Common myeloid progenitor, CD34-positive (primary cell): ENCODE data around the gene OR4C11. TPM values are rescaled to one million over a fixed set of nuclear protein-coding genes. Genes with fewer than 3 reads are reported as not detected.

ENCODE experiments used
- CTCF ChIA-PET: fragments of 350-600 bp; sonication (Branson Sonifier 250); formaldehyde crosslinking; loops from one replicate; lab custom pipeline; 2021; ENCODE audit warnings: antibody characterized with exemption; lab: Charles Lee
- POLR2A ChIA-PET: fragments of 350-600 bp; sonication (Branson Sonifier 250); formaldehyde crosslinking; loops from one replicate; lab custom pipeline; 2021; ENCODE audit warnings: antibody characterized with exemption; lab: Charles Lee
- DNase-seq, 3 donors: peaks; one replicate each; pipeline versions ENCODE4 v3.0.0 to v3.0.0-alpha.2; 2013
- H3K27ac ChIP-seq, 2 experiments: 1 replicate in 1 of 2; 2 replicates in 1 of 2; pipeline ENCODE4 v1.7.0; 2013; ENCODE audit warnings: inconsistent platforms in 2 of 2, low read length in 2 of 2, mild to moderate bottlenecking in 2 of 2, low read depth in 1 of 2, moderate library complexity in 1 of 2; ENCODE audit not compliant: severe bottlenecking in 2 of 2, insufficient read depth in 1 of 2, poor library complexity in 1 of 2
- H3K27me3 ChIP-seq, 5 experiments: replicated peaks in 2 of 5; 1 replicate in 3 of 5; 2 replicates in 2 of 5; pipeline versions ENCODE4 v1.6.1 to v1.7.0; 2013; ENCODE audit warnings: low read length in 4 of 5, mild to moderate bottlenecking in 2 of 5, moderate library complexity in 2 of 5, inconsistent platforms in 1 of 5; ENCODE audit not compliant: insufficient read depth in 5 of 5, control insufficient read depth in 4 of 5
- H3K36me3 ChIP-seq, 4 experiments: 1 replicate in 2 of 4; 2 replicates in 2 of 4; pipeline versions ENCODE4 v1.6.1 to v1.7.0; 2013; ENCODE audit warnings: low read length in 3 of 4, control low read depth in 1 of 4, mild to moderate bottlenecking in 1 of 4; ENCODE audit not compliant: control insufficient read depth in 4 of 4, insufficient read depth in 4 of 4
- H3K4me1 ChIP-seq, 4 experiments: 1 replicate in 3 of 4; 2 replicates in 1 of 4; pipeline versions ENCODE4 v1.6.1 to v1.7.1; 2013; ENCODE audit warnings: low read length in 3 of 4, mild to moderate bottlenecking in 3 of 4, control low read depth in 1 of 4, inconsistent platforms in 1 of 4, moderate library complexity in 1 of 4; ENCODE audit not compliant: control insufficient read depth in 4 of 4, insufficient read depth in 4 of 4; ENCODE audit errors: control extremely low read depth in 1 of 4
- H3K4me3 ChIP-seq, 7 experiments: 1 replicate in 4 of 7; 2 replicates in 3 of 7; pipeline versions ENCODE4 v1.5.1 to v1.7.0; 2013; ENCODE audit warnings: mild to moderate bottlenecking in 7 of 7, low read length in 6 of 7, moderate library complexity in 6 of 7, inconsistent platforms in 2 of 7, low read depth in 2 of 7, control low read depth in 1 of 7; ENCODE audit not compliant: insufficient read depth in 4 of 7, control insufficient read depth in 1 of 7; ENCODE audit errors: extremely low read depth in 1 of 7
- H3K9me3 ChIP-seq, 5 experiments: 1 replicate in 4 of 5; 2 replicates in 1 of 5; pipeline versions ENCODE4 v1.6.1 to v1.7.1; 2013; ENCODE audit warnings: low read length in 4 of 5, mild to moderate bottlenecking in 2 of 5, inconsistent platforms in 1 of 5, low read depth in 1 of 5, moderate library complexity in 1 of 5; ENCODE audit not compliant: control insufficient read depth in 4 of 5, insufficient read depth in 2 of 5; ENCODE audit errors: control extremely low read depth in 1 of 5
- WGBS: methylation state at CpG from one replicate; pipeline ENCODE4 v1.1.5; 2013; ENCODE audit not compliant: insufficient coverage; 5-methylcytosine and 5-hydroxymethylcytosine counted together
- polyA plus RNA-seq: library from polyadenylated mRNA; unstranded; fragments of 120-200 nt; gene quantifications from one replicate; pipeline ENCODE4 v1.2.1, GENCODE V29; 2013

Gene OR4C11, protein sequence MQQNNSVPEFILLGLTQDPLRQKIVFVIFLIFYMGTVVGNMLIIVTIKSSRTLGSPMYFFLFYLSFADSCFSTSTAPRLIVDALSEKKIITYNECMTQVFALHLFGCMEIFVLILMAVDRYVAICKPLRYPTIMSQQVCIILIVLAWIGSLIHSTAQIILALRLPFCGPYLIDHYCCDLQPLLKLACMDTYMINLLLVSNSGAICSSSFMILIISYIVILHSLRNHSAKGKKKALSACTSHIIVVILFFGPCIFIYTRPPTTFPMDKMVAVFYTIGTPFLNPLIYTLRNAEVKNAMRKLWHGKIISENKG
- not detected for polyA plus RNA-seq

DNA sequence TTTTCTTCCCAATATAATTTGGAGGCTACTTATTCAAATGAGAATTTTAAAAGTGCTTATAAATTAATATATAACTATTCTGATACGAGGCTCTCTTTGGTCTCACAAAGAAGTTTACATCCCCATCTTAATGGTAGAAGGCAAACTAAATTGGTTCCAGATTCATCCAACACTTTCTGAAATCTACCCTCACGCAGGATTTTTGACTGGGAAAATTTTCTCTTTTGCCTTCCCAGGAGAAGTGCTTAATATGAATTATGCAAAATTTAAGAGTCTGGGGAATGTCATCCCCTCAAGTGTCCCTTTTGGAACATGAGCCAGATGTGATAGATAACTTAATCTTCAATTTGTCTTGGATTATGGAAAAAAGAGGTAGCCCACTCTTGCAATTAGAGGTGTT lies at the start of gene OR4C11:
Gene OR4C11 (minus strand): TSS at position 101 of the 400 bp plus-strand sequence. CDS start 3,272 bp downstream, outside the sequence.
- H3K9me3 ChIP-seq = no peaks in the 10 kb centered on the region
- POLR2A ChIA-PET = no interaction called here
- CTCF ChIA-PET = no interaction called here
- no peaks in the 10 kb centered on the region for H3K4me1 ChIP-seq
- no peak within 1 kb of the TSS for H3K27ac ChIP-seq
- no peak within 1 kb of the TSS for H3K4me3 ChIP-seq
- no peaks in the 10 kb centered on the region for H3K27me3 ChIP-seq
- DNase-seq = no peak
- WGBS = no CpG with 5 or more reads among the region's 2 CpGs
- H3K36me3 ChIP-seq = no peaks in the 10 kb centered on the region

DNA sequence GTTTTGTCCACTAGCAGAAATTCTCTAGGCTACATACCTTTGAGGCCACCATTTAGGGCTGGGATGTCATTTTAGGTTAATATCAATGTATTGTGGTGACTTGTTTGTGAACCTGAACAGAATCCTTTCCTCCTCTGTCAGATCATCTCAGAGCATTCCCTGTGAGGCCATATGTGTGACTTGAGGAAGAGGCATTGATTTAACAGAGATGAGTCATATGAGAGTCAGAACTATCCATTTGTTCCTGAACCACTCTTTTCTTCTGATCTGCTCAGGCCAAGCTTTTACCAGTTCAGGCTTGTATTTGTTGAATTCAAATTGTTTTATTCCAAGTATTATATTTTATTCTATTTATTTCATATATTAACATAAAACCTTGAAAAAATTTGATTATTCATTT lies 47.7 kb upstream of the OR4C11 start:
- Histone ChIP-seq H3K27ac (no peak overlapping the region), H3K36me3 (no peaks in the 10 kb centered on the region), H3K4me1 (no peaks in the 10 kb centered on the region), H3K27me3 (no peaks in the 10 kb centered on the region), H3K9me3 (no peaks in the 10 kb centered on the region), H3K4me3 (no peak overlapping the region)
- DNase-seq = no peak
- POLR2A ChIA-PET = no interaction called here
- CTCF ChIA-PET = no interaction called here

DNA sequence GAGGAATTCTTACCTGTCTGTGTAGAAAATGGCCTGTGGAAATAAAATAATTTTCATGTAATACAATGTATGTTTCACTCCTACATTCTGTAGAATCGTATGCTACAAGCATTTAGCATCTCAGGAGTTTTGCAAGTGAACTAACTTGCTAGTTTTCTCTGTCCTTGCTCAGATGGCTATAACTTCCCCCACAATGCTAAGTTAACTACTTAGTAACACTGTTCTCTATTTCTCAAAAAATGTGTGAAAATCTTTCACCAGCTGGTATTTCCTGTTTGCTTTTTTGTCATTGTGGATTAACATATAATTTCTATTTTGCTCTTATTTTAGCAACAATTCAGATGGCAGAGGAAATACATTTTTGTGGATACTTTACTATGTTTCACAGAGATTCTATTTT lies 45.1 kb upstream of the OR4C11 start:
- H3K4me3 ChIP-seq = no peak overlapping the region
- no peaks in the 10 kb centered on the region for H3K4me1 ChIP-seq
- no peaks in the 10 kb centered on the region for H3K27me3 ChIP-seq
- POLR2A ChIA-PET = no interaction called here
- H3K9me3 ChIP-seq = no peaks in the 10 kb centered on the region
- no peak for DNase-seq
- no CpG with 5 or more reads among the region's 1 CpG for WGBS
- no peaks in the 10 kb centered on the region for H3K36me3 ChIP-seq
- CTCF ChIA-PET = no interaction called here
- no peak overlapping the region for H3K27ac ChIP-seq

DNA sequence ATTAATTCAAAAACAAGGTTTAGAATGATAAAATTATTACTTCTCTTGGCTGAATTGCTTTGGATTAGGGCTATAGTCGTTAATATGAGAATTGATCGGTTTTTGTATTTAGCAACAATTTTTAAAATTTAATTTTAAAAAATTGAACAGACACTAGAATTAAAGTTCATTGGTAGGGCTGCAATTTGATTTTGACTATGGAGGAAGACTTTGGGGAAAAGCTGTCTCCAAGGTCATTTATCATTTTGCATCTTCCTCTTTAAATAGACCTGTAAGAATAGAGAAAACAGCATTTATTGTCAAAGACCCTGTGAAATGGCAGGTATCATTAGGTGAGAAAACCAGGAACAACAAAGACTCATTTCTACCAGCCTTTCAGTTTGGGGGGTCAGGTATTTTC lies 40.6 kb upstream of the OR4C11 start, which contains the start of gene OR4S2:
Gene OR4S2 (plus strand): TSS at position 301 of the 400 bp plus-strand sequence. CDS start 2,577 bp downstream, outside the sequence.
- H3K27me3 ChIP-seq = no peaks in the 10 kb centered on the region
- H3K27ac ChIP-seq = no peak within 1 kb of the TSS
- no peaks in the 10 kb centered on the region for H3K4me1 ChIP-seq
- no peaks in the 10 kb centered on the region for H3K36me3 ChIP-seq
- no peak for DNase-seq
- WGBS = no CpG with 5 or more reads among the region's 2 CpGs
- POLR2A ChIA-PET = no interaction called here
- H3K4me3 ChIP-seq = no peak within 1 kb of the TSS
- CTCF ChIA-PET = no interaction called here
- no peaks in the 10 kb centered on the region for H3K9me3 ChIP-seq

DNA sequence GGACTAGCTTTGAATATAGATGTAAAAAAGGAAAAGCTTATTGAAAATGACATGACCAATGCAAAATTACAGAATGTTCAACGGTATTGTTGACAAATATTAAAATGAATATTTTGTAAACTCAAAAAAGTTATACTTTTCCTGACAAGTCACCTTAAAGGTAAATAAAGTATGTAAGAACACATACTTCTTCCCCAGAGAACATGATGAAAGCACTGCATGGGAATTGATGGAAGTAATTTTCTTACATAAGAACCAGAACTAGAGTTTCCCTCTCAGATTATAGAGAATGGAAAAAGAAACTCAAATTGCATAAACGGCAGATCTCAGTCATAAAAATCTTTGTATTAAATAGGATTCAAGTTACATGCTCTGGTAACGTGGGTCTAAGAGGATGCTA lies 27.4 kb upstream of the OR4C11 start, which contains the start of gene OR4P4:
Gene OR4P4 (plus strand): TSS at position 301 of the 400 bp plus-strand sequence.
- POLR2A ChIA-PET = no interaction called here
- Histone ChIP-seq H3K9me3 (no peaks in the 10 kb centered on the region), H3K4me1 (no peaks in the 10 kb centered on the region), H3K36me3 (no peaks in the 10 kb centered on the region), H3K27ac (no peak within 1 kb of the TSS), H3K27me3 (no peaks in the 10 kb centered on the region), H3K4me3 (no peak within 1 kb of the TSS)
- CTCF ChIA-PET = no interaction called here
- WGBS = no CpG with 5 or more reads among the region's 3 CpGs
- no peak for DNase-seq

DNA sequence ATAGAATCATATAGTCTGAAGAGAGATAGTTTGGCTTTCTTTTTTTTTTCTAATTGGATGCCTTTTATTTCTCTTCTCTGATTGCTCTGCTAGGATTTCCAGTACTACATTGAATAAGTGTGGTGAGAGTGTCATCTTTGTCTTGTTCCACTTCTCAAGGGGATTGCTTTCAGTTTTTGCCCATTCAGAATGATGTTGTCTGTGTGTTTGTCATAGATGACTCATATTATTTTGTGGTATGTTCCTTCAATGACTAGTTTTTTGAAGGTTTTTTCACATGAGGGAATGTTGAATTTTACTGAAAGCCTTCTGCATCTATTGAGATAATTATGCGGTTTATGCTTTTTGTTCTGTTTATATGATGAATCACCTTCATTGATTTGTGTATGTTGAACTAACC lies 17.1 kb upstream of the OR4C11 start:
- H3K9me3 ChIP-seq = no peaks in the 10 kb centered on the region
- no peaks in the 10 kb centered on the region for H3K4me1 ChIP-seq
- H3K27me3 ChIP-seq = no peaks in the 10 kb centered on the region
- H3K36me3 ChIP-seq = no peaks in the 10 kb centered on the region
- POLR2A ChIA-PET = no interaction called here
- DNase-seq = no peak
- no peak overlapping the region for H3K4me3 ChIP-seq
- WGBS = no CpG with 5 or more reads among the region's 1 CpG
- CTCF ChIA-PET = no interaction called here
- no peak overlapping the region for H3K27ac ChIP-seq

DNA sequence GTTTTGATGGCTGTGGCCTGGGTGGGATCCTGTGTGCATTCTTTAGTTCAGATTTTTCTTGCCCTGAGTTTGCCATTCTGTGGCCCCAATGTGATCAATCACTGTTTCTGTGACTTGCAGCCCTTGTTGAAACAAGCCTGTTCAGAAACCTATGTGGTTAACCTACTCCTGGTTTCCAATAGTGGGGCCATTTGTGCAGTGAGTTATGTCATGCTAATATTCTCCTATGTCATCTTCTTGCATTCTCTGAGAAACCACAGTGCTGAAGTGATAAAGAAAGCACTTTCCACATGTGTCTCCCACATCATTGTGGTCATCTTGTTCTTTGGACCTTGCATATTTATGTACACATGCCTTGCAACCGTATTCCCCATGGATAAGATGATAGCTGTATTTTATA lies 34.9 kb downstream of the OR4C11 start:
- H3K27ac ChIP-seq = no peak overlapping the region
- H3K4me1 ChIP-seq = no peaks in the 10 kb centered on the region
- no peaks in the 10 kb centered on the region for H3K27me3 ChIP-seq
- DNase-seq = no peak
- H3K4me3 ChIP-seq = no peak overlapping the region
- POLR2A ChIA-PET = no interaction called here
- CTCF ChIA-PET = no interaction called here
- peaks cover 0 to 5% (median 0%) of the 10 kb centered on the region in 5 experiments for H3K9me3 ChIP-seq
- H3K36me3 ChIP-seq = no peaks in the 10 kb centered on the region
- no CpG with 5 or more reads among the region's 1 CpG for WGBS
